HEK293T (cell line): ENCODE results near the gene PCDHA6.

ENCODE experiments used
- ARNT ChIP-seq: fragments of 450-650 bp; IDR thresholded peaks from 2 replicates; pipeline ENCODE4 v1.6.1; 2017; ENCODE audit warnings: mild to moderate bottlenecking
- BHLHE40 ChIP-seq: fragments of 450-650 bp; IDR thresholded peaks from 2 replicates; pipeline ENCODE4 v1.6.1; 2016; ENCODE audit warnings: mild to moderate bottlenecking, moderate library complexity, borderline replicate concordance
- CTBP1 ChIP-seq: fragments of 450-650 bp; IDR thresholded peaks from 2 replicates; pipeline ENCODE4 v1.6.1; 2016; ENCODE audit warnings: borderline replicate concordance
- ELF4 ChIP-seq: fragments of 450-650 bp; IDR thresholded peaks from 2 replicates; pipeline ENCODE4 v1.6.1; 2017; ENCODE audit warnings: antibody characterized with exemption
- FOXA1 ChIP-seq: fragments of 450-650 bp; IDR thresholded peaks from 2 replicates; pipeline ENCODE4 v1.6.1; 2016; ENCODE audit warnings: mild to moderate bottlenecking
- FOXK2 ChIP-seq: fragments of 450-650 bp; IDR thresholded peaks from 2 replicates; pipeline ENCODE4 v1.6.1; 2016; ENCODE audit warnings: mild to moderate bottlenecking
- FOXM1 ChIP-seq: fragments of 450-650 bp; IDR thresholded peaks from 2 replicates; pipeline ENCODE4 v1.6.1; 2017; ENCODE audit warnings: mild to moderate bottlenecking, borderline replicate concordance
- HDGF ChIP-seq: fragments of 450-650 bp; IDR thresholded peaks from 2 replicates; pipeline ENCODE4 v1.6.1; 2017; ENCODE audit warnings: antibody characterized with exemption, borderline replicate concordance
- LEF1 ChIP-seq: fragments of 450-650 bp; IDR thresholded peaks from 2 replicates; pipeline ENCODE4 v1.6.1; 2017; ENCODE audit warnings: mild to moderate bottlenecking, borderline replicate concordance
- SP1 ChIP-seq: fragments of 450-650 bp; IDR thresholded peaks from 2 replicates; pipeline ENCODE4 v1.6.1; 2017
- SUZ12 ChIP-seq: fragments of 450-650 bp; IDR thresholded peaks from 2 replicates; pipeline ENCODE4 v1.6.1; 2016; ENCODE audit warnings: mild to moderate bottlenecking
- TARDBP ChIP-seq: fragments of 450-650 bp; IDR thresholded peaks from 2 replicates; pipeline ENCODE4 v1.6.1; 2016
- ZNF384 ChIP-seq: fragments of 450-650 bp; IDR thresholded peaks from 2 replicates; pipeline ENCODE4 v1.6.1; 2016

GRCh38 chr5:140780512-140780911, 47.2 kb upstream of the PCDHA6 start:
- TF ChIP-seq BHLHE40 (no peak), SUZ12 (no peak), ZNF384 (no peak), FOXK2 (no peak), SP1 (no peak), CTBP1 (no peak), FOXM1 (no peak), ARNT (no peak), LEF1 (no peak), TARDBP (no peak), HDGF (no peak), ELF4 (no peak), FOXA1 (no peak)
